ENCODE data around the gene LTBR.

LTBR gene

DNA sequence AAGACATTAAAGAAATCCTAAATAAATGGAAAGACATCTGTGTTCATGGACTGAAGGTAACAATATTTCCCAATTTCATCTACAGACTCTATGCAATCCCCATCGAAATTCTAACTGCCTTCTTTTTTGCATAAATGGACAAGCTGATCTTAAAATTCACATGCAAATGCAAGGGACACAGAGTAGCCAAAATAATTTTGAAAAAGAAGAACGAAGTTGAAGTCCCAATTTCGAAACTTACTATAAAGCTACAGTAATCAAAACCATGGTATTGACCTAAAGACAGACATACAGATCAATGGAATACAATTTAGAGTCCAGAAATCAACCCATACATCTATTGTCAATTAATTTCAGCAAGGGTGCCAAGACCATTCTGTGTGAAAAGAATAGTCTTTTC lies 44.4 kb downstream of the LTBR start:
- no peak for DNase-seq

DNA sequence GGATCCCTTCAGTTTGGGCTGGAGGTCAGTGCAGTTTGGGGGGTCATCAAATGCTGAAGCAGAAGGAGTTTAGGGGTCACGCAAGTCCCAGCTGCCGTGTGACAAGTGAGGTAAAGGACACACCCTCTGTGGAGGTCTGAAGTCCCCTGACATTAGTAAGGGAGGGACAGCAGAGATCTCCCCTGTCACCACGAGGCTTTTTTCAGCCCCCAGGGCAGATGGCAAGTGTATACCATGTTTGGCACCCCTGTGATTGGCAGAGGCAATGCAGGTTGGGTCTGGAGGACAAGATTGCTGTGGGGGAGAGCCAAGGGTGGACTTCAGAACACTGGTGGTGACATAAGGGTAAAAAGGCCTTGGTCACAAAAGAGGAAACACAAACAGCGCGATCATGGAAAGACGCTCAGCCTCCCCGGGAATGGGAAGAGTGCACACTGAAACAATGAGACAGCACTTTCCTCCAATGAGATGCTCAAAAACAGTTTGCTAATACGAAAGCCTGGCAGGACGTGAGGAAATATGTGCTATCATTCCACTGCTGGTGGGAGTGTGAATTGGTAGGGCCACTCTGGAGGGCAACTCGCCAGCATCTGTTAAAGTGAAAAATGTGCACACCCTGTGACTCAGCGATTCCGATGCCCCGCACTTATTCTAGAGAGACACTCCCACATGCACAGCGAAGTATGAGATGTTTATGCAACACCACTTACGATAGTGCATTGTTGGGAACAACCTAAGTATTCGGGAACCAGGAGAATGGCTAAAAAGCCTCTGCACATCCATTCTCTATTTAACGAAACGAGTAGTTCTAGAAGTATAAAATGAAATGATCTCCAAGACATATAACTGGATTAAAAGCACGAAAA lies 46.4 kb downstream of the LTBR start:
- peak; percentile 46 for DNase-seq

DNA sequence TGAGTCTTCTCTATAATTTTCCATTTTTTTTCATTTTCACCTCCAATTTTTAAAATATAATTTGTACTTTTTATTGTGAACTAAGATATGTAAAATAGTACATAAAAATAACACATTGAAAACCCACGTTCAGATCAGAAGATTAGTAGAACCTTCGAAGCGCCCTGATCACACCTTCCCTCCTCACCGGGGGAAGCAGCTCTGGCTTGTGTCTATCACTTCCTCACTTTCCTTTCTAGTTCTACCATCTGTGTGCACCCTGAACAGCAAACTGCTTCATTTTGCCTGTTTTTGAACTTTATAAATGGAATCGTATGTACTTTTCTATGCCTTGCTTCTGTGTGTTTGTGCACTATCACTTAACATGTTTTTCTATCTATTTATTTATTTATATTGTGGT lies 49.0 kb downstream of the LTBR start:
- DNase-seq = peak; percentile 54

DNA sequence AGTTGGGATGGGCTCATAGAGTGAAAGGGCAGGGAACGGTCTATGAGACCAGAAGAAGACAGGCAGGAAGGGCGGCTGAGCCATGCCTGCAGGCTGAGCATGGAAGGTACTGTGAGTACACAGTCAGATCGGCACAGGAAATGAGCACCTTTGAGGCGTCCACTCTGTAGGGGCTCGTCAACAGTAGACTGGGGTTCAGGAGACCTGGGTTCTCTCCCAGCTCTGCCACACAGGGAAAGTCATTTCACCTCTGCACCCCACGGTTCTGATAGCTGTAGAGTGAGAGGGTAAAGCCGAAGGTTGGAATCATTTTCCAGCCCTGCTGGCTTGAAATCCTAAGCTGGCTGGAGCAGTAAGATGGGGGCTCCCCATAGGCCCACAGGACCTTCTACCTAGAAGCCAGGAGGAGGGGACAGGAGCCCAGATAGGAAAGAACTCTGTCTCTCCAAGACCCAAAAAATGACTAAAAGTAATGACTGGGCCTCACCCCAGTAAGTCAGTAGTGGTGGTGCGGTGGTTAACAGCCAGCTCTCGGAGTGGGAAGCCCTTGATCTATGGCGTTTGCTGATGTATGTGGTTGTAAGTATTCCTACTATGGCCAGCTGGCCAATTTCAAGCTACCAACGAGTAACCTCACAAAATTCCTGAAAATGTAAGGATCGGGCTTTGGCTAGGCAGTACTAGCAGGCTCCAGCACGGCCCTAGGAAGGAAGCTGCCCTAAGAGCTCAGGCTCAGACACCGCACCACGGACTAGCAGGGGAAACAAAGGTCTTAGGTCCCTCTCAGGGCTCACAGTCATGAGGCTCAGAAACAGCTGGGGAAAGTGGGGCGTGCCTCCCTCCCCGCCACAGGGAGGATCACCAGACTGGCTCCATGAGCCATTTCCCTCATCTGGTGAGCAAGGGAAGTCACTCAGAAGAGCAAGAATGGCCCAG lies 50.5 kb downstream of the LTBR start:
- DNase-seq = peak; percentile 72

- DNase-seq = no peak
These were observed 52.2 kb downstream of the LTBR start for GRCh38 chr12:6435961-6436715.

GRCh38 chr12:6437586-6437985 lies 53.6 kb downstream of the LTBR start:
- DNase-seq = no peak

DNA sequence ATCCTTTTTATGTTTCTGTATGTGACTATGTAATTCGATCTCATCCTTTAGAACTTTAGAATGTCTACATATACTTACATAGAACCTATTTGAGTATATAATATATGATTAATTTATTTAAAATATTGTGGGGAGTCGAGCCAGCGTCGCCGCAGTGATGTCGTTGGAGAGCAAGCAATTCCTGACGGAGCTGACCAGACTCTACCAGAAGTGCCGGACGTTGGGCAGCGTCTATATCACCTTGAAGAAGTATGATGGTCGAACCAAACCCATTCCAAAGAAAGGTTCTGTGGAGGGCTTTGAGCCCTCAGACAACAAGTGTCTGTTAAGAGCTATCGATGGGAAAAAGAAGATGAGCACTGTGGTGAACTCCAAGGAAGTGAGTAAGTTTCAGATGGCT lies 54.4 kb downstream of the LTBR start:
- DNase-seq = no peak

- DNase-seq = no peak
These were observed 56.4 kb downstream of the LTBR start for GRCh38 chr12:6440391-6440790.
